HL-60 (cell line): ENCODE data around the gene KIF24.

ENCODE experiments used
- DNase-seq, 2 experiments: peaks; one replicate each; pipeline ENCODE4 v3.0.0-alpha.2; 2010 to 2020; ENCODE audit warnings: low read depth in 1 of 2, low spot score in 1 of 2
- H3K27ac ChIP-seq: fragments of 250-450 bp; sonication (Bioruptor Pico); replicated peaks from 2 replicates; pipeline ENCODE4 v1.5.1; 2020; ENCODE audit warnings: mild to moderate bottlenecking, moderate library complexity
- H3K27me3 ChIP-seq: fragments of 250-450 bp; sonication (Bioruptor Pico); 2 replicates; pipeline ENCODE4 v1.5.1; 2021; ENCODE audit warnings: mild to moderate bottlenecking, moderate library complexity; ENCODE audit not compliant: insufficient read depth, poor library complexity, severe bottlenecking
- H3K4me3 ChIP-seq: replicated peaks from 2 replicates; pipeline ENCODE4 v1.5.1; 2011; ENCODE audit warnings: mild to moderate bottlenecking, control low read depth, low read length; ENCODE audit not compliant: insufficient read depth
- GABPA ChIP-seq: IDR thresholded peaks from 2 replicates; pipeline ENCODE4 v1.6.1; 2012; ENCODE audit warnings: low read depth
- POLR2AphosphoS5 ChIP-seq: IDR thresholded peaks from 2 replicates; pipeline ENCODE4 v1.6.1; 2012; ENCODE audit warnings: low read depth
- SPI1 ChIP-seq: IDR thresholded peaks from 2 replicates; pipeline ENCODE4 v1.6.1; 2012; ENCODE audit warnings: low read depth, mild to moderate bottlenecking, borderline replicate concordance
- TF ChIP-seq, protein P1 (sequence below): IDR thresholded peaks from one replicate; pipeline ENCODE4 v1.5.1; 2011; ENCODE audit warnings: low read length, control low read depth, inconsistent platforms; ENCODE audit not compliant: insufficient read depth
- TF ChIP-seq, protein P2 (sequence below): IDR thresholded peaks from 2 replicates; pipeline ENCODE4 v1.6.1; 2012; ENCODE audit warnings: low read depth; ENCODE audit not compliant: insufficient replicate concordance

Gene KIF24

DNA sequence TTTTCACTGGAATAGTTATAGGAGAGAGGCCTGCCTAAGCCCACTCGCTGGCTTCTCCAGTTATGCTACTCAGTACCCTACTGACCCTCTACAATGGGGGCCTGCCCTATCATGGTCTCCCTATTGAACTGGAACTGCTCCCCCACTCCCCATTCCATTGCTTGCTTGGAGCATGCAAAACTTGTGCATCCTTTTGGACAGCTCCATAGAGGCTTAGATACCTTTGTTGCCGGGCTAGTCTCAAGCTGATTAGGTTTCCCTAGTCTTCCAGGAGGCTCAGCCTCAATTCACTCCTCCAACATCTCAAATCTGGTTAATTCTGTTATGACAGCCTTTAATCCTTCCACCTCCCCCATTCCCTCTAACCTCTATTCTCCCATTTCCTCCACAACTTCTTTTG lies 39.9 kb downstream of the KIF24 start:
- DNase-seq = no peak
- no peak overlapping the region for H3K27ac ChIP-seq
- no peaks in the 10 kb centered on the region for H3K27me3 ChIP-seq
- TF ChIP-seq, protein P1, sequence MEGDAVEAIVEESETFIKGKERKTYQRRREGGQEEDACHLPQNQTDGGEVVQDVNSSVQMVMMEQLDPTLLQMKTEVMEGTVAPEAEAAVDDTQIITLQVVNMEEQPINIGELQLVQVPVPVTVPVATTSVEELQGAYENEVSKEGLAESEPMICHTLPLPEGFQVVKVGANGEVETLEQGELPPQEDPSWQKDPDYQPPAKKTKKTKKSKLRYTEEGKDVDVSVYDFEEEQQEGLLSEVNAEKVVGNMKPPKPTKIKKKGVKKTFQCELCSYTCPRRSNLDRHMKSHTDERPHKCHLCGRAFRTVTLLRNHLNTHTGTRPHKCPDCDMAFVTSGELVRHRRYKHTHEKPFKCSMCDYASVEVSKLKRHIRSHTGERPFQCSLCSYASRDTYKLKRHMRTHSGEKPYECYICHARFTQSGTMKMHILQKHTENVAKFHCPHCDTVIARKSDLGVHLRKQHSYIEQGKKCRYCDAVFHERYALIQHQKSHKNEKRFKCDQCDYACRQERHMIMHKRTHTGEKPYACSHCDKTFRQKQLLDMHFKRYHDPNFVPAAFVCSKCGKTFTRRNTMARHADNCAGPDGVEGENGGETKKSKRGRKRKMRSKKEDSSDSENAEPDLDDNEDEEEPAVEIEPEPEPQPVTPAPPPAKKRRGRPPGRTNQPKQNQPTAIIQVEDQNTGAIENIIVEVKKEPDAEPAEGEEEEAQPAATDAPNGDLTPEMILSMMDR = no peak
- no peak for TF ChIP-seq SPI1
- TF ChIP-seq GABPA = no peak
- TF ChIP-seq POLR2AphosphoS5 = no peak
- TF ChIP-seq, protein P2, sequence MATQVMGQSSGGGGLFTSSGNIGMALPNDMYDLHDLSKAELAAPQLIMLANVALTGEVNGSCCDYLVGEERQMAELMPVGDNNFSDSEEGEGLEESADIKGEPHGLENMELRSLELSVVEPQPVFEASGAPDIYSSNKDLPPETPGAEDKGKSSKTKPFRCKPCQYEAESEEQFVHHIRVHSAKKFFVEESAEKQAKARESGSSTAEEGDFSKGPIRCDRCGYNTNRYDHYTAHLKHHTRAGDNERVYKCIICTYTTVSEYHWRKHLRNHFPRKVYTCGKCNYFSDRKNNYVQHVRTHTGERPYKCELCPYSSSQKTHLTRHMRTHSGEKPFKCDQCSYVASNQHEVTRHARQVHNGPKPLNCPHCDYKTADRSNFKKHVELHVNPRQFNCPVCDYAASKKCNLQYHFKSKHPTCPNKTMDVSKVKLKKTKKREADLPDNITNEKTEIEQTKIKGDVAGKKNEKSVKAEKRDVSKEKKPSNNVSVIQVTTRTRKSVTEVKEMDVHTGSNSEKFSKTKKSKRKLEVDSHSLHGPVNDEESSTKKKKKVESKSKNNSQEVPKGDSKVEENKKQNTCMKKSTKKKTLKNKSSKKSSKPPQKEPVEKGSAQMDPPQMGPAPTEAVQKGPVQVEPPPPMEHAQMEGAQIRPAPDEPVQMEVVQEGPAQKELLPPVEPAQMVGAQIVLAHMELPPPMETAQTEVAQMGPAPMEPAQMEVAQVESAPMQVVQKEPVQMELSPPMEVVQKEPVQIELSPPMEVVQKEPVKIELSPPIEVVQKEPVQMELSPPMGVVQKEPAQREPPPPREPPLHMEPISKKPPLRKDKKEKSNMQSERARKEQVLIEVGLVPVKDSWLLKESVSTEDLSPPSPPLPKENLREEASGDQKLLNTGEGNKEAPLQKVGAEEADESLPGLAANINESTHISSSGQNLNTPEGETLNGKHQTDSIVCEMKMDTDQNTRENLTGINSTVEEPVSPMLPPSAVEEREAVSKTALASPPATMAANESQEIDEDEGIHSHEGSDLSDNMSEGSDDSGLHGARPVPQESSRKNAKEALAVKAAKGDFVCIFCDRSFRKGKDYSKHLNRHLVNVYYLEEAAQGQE = no peak
- H3K4me3 ChIP-seq = no peak overlapping the region

DNA sequence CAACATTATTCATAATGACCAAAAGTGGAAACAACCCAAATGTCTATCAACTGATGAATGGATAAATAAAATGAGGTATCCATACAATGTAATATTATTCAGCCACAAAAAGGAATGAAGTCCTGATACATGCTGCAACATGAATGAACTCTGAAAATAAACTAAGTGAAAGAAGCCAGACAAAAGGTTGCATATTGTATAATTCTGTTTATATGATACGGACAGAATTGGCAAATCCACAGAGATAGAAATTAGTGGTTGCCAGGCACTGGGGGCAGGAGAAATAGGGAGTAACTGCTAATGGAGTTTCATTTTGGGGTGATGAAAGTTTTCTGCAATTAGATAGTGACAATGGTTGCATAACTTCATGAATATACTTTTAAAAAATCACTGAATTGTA lies 47.0 kb downstream of the KIF24 start:
- no peak overlapping the region for H3K27ac ChIP-seq
- TF ChIP-seq SPI1 = no peak
- TF ChIP-seq GABPA = no peak
- TF ChIP-seq, protein P1 = no peak
- TF ChIP-seq POLR2AphosphoS5 = no peak
- TF ChIP-seq, protein P2 = no peak
- no peaks in the 10 kb centered on the region for H3K27me3 ChIP-seq
- H3K4me3 ChIP-seq = no peak overlapping the region
- no peak for DNase-seq

- Histone ChIP-seq H3K4me3 (no peak overlapping the region), H3K27ac (no peak overlapping the region), H3K27me3 (no peaks in the 10 kb centered on the region)
- TF ChIP-seq POLR2AphosphoS5 (no peak), SPI1 (no peak), GABPA (no peak)
- TF ChIP-seq, protein P1 = no peak
- TF ChIP-seq, protein P2 = no peak
- DNase-seq = no peak
Observed at GRCh38 chr9:34279411-34279810, 49.7 kb downstream of the KIF24 start.
